ENCODE data around the gene LIPC. TPM values are rescaled to one million over a fixed set of nuclear protein-coding genes. Genes with fewer than 3 reads are reported as not detected.

LIPC gene
- polyA plus RNA-seq, 1 donor (not counting 4 experiments of a cell fraction or from before 2014, with no cell fraction given): not detected

DNA sequence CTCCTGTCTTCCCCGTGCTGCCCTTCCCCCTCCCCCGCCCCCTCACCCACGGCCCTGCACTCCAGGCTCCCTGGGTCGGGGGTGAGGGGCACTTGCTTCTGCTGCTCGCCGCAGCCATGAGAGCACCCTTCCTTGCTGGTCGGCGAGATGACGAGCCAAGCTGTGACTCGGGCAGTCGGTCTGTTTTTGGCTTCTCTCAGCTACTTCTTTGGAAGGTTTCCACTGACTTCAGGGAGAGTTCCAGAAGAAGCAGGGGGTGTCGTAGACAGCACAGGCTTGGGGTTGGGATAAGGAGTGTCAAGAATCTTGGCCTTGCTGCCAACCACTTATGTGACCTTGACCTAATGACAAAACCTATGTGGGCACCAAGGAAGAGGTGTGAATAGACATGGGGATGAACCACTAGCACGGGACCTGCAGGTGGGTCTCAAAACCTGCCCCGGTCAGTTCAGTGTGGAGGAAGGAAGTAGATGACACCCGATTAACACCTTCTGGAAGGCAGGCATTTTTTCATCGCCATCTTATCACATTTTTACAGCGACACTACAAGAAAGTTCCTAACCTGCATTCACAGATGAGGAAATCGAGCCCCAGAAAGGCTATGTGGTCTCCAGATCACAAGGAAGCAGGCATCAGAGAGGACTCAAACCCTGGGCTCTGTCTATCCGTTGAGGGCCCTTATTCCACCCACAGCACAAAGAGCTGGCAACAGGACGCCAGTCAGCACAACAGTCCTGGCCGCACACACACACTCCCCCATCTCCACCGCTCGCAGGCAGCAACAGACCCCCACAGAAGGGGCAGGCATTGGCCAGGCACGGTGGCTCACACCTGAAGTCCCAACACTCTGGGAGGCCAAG is 120.9 kb downstream of the LIPC start:
- Histone ChIP-seq H3K4me2 (ENCODE audit: control insufficient read depth, extremely low read depth, insufficient read depth, low read depth, low read length) (no peak overlapping the region), H3K9me1 (ENCODE audit: control insufficient read depth, extremely low read depth, insufficient read depth, low read length) (no peaks in the 10 kb centered on the region), H3K36me3 (ENCODE audit: control insufficient read depth in 2 of 2, extremely low read depth in 1 of 2, insufficient read depth in 2 of 2, low read length in 2 of 2) (no peaks in the 10 kb centered on the region), H3K4me3 (ENCODE audit: control insufficient read depth in 2 of 3, extremely low read depth in 1 of 3, insufficient read depth in 2 of 3, low read depth in 1 of 3, low read length in 3 of 3) (no peak overlapping the region), H3K9me3 (ENCODE audit: control insufficient read depth, low read depth, low read length) (no peaks in the 10 kb centered on the region), H3K27me3 (ENCODE audit: control insufficient read depth, extremely low read depth, insufficient read depth, low read length) (no peaks in the 10 kb centered on the region), H3K9ac (ENCODE audit: control insufficient read depth, extremely low read depth, insufficient read depth, low read length) (no peak overlapping the region), H3K4me1 (ENCODE audit: control insufficient read depth, extremely low read depth, insufficient read depth, low read length) (peaks cover 15% of the 10 kb centered on the region), H4K20me1 (ENCODE audit: control insufficient read depth, extremely low read depth, insufficient read depth, low read length) (no peaks in the 10 kb centered on the region), H2AFZ (ENCODE audit: control insufficient read depth, low read length) (no peak overlapping the region), H3K27ac (ENCODE audit: control insufficient read depth, insufficient read depth, low read length) (no peak overlapping the region), H3K79me2 (ENCODE audit: control insufficient read depth, insufficient read depth, low read length) (no peaks in the 10 kb centered on the region)
- no peak for DNase-seq (ENCODE audit: low read depth, low spot score)
- FAIRE-seq: no peak
- dilution Hi-C loops (cut with MboI; ENCODE audit: extremely low pct_ligation_motif_present, low sequenced_read_pairs): no loop called here
- TF ChIP-seq, protein P1, sequence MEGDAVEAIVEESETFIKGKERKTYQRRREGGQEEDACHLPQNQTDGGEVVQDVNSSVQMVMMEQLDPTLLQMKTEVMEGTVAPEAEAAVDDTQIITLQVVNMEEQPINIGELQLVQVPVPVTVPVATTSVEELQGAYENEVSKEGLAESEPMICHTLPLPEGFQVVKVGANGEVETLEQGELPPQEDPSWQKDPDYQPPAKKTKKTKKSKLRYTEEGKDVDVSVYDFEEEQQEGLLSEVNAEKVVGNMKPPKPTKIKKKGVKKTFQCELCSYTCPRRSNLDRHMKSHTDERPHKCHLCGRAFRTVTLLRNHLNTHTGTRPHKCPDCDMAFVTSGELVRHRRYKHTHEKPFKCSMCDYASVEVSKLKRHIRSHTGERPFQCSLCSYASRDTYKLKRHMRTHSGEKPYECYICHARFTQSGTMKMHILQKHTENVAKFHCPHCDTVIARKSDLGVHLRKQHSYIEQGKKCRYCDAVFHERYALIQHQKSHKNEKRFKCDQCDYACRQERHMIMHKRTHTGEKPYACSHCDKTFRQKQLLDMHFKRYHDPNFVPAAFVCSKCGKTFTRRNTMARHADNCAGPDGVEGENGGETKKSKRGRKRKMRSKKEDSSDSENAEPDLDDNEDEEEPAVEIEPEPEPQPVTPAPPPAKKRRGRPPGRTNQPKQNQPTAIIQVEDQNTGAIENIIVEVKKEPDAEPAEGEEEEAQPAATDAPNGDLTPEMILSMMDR (optimal IDR thresholded peaks at IDR 0.05 in 1 of 3, IDR thresholded peaks at IDR 0.05 in 1 of 3, conservative IDR thresholded peaks at IDR 0.05 in 1 of 3; ENCODE audit: extremely low read depth in 1 of 3, insufficient read depth in 2 of 3, low read length in 3 of 3): no peak
- no peak for TF ChIP-seq EZH2 (IDR thresholded peaks at IDR 0.05; ENCODE audit: low read length)

DNA sequence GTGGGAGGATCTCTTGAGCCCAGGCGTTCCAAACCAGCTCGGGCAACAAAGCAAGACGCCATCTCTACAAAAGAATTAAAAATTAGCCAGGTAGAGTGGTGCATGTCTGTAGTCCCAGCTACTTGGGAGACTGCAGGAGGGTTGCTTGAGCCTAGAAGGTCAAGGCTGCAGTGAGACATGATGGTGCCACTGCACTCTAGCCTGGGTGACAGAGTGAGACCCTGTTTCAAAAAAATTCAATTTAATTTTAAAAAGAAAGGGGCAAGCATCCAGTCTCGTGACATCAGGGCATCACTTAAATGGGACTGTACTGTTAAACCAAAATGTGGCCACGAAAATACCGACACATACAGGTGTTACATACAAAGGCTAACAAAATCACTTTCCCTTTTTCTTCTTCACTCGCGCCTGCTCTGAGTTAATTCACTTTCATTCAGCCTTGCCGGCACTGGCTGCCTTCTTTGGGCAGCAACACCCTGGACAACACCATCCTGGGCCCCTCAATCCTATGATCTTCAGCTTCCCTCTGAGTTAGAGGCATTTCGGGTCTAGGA is 121.7 kb downstream of the LIPC start:
- Histone ChIP-seq H3K9me1 (ENCODE audit: control insufficient read depth, extremely low read depth, insufficient read depth, low read length) (no peaks in the 10 kb centered on the region), H3K4me1 (ENCODE audit: control insufficient read depth, extremely low read depth, insufficient read depth, low read length) (peaks cover 10% of the 10 kb centered on the region), H4K20me1 (ENCODE audit: control insufficient read depth, extremely low read depth, insufficient read depth, low read length) (no peaks in the 10 kb centered on the region), H3K79me2 (ENCODE audit: control insufficient read depth, insufficient read depth, low read length) (no peaks in the 10 kb centered on the region), H3K4me2 (ENCODE audit: control insufficient read depth, extremely low read depth, insufficient read depth, low read depth, low read length) (no peak overlapping the region), H3K27me3 (ENCODE audit: control insufficient read depth, extremely low read depth, insufficient read depth, low read length) (no peaks in the 10 kb centered on the region), H2AFZ (ENCODE audit: control insufficient read depth, low read length) (no peak overlapping the region), H3K9me3 (ENCODE audit: control insufficient read depth, low read depth, low read length) (no peaks in the 10 kb centered on the region), H3K27ac (ENCODE audit: control insufficient read depth, insufficient read depth, low read length) (no peak overlapping the region), H3K9ac (ENCODE audit: control insufficient read depth, extremely low read depth, insufficient read depth, low read length) (no peak overlapping the region), H3K36me3 (ENCODE audit: control insufficient read depth in 2 of 2, extremely low read depth in 1 of 2, insufficient read depth in 2 of 2, low read length in 2 of 2) (no peaks in the 10 kb centered on the region), H3K4me3 (ENCODE audit: control insufficient read depth in 2 of 3, extremely low read depth in 1 of 3, insufficient read depth in 2 of 3, low read depth in 1 of 3, low read length in 3 of 3) (no peak overlapping the region)
- FAIRE-seq (no peak), DNase-seq (ENCODE audit: low read depth, low spot score) (no peak)
- dilution Hi-C loops (cut with MboI; ENCODE audit: extremely low pct_ligation_motif_present, low sequenced_read_pairs): no loop called here
- TF ChIP-seq, protein P1 (optimal IDR thresholded peaks at IDR 0.05 in 1 of 3, IDR thresholded peaks at IDR 0.05 in 1 of 3, conservative IDR thresholded peaks at IDR 0.05 in 1 of 3; ENCODE audit: extremely low read depth in 1 of 3, insufficient read depth in 2 of 3, low read length in 3 of 3): no peak
- no peak for TF ChIP-seq EZH2 (IDR thresholded peaks at IDR 0.05; ENCODE audit: low read length)
